Esophagus muscularis mucosa (tissue), 3 donors: ENCODE results near the gene PKP2.

ENCODE experiments used
- CTCF ChIP-seq, 3 experiments: fragments of 200-600 bp in 2 of 3; fragments of 450-650 bp in 1 of 3; sonication (generic) in 2 of 3; IDR thresholded peaks; one replicate each; pipeline ENCODE4 v1.5.1; 2017 to 2019; ENCODE audit warnings: antibody characterized with exemption in 3 of 3, mild to moderate bottlenecking in 2 of 3, moderate library complexity in 1 of 3
- EP300 ChIP-seq: sonication (generic); formaldehyde crosslinking; IDR thresholded peaks from one replicate; pipeline ENCODE4 v1.6.1; 2017; ENCODE audit warnings: antibody characterized with exemption

GRCh38 chr12:32893043-32893442, 3.5 kb downstream of the PKP2 start:
- TF ChIP-seq EP300 (no peak), CTCF (IDR thresholded peaks at IDR 0.05) (no peak)
